HCT116 (cell line): Measurements from ENCODE around the gene OR6B3. TPM values are rescaled to one million over a fixed set of nuclear protein-coding genes. Genes with fewer than 3 reads are reported as not detected.

Experiments
- ATAC-seq: fragments of 200-7000 bp; cut with Tn5 transposase; 2 replicates; pipeline ENCODE4 v1.9.1; 2020; ENCODE audit warnings: mild to moderate bottlenecking, moderate library complexity
- BruUV-seq: library from RNA; stranded (reverse); fragments of 400-500 nt; replicated peaks from 2 replicates; lab custom pipeline; 2021; lab: Mats Ljungman, UMichigan
- CTCF ChIA-PET: fragments of 300-600 bp; sonication (Branson Sonifier 250); formaldehyde crosslinking; loops from one replicate; lab custom pipeline; 2021; ENCODE audit warnings: antibody characterized with exemption; lab: Charles Lee
- POLR2A ChIA-PET: fragments of 300-600, 350-600 bp; sonication (Branson Sonifier 250); formaldehyde crosslinking; loops from one replicate; lab custom pipeline; 2021; ENCODE audit warnings: antibody characterized with exemption; lab: Charles Lee
- RAD21 ChIA-PET, 2 experiments: fragments of 300-600 bp; sonication (Branson Sonifier 250); formaldehyde crosslinking; loops; one replicate each; lab custom pipeline; 2023; ENCODE audit warnings: low total read pairs in 2 of 2; ENCODE audit not compliant: uncharacterized antibody in 2 of 2, unreplicated experiment in 2 of 2, low non-redundant PET in 1 of 2; lab: Charles Lee
- DNase-seq: peaks from one replicate; pipeline ENCODE4 v3.0.0-alpha.2; 2010; ENCODE audit warnings: low read depth, low spot score
- H2AFZ ChIP-seq: fragments of 200-600 bp; shearing (Covaris generic), sonication (generic); 2 replicates; pipeline ENCODE4 v1.6.1; 2017; ENCODE audit warnings: low read depth, mixed run types, mixed read lengths, antibody characterized with exemption, low read length; ENCODE audit not compliant: poor library complexity, severe bottlenecking
- H3K27ac ChIP-seq: 2 replicates; pipeline ENCODE4 v1.5.1; 2012; ENCODE audit warnings: low read depth, low read length
- H3K27me3 ChIP-seq: fragments of 200-600 bp; sonication (generic); 2 replicates; pipeline ENCODE4 v1.6.1; 2016; ENCODE audit warnings: mixed run types, low read length, mixed read lengths; ENCODE audit not compliant: insufficient read depth
- H3K36me3 ChIP-seq, 2 experiments: fragments of 200-500 bp in 1 of 2; fragments of 200-600 bp in 1 of 2; sonication (Bioruptor generic) in 1 of 2; sonication (generic) in 1 of 2; 2 replicates each; pipeline versions ENCODE4 v1.5.1 to v1.6.1; 2014 to 2016; ENCODE audit warnings: low read length in 2 of 2, inconsistent platforms in 1 of 2, mixed read lengths in 1 of 2, mixed run types in 1 of 2; ENCODE audit not compliant: insufficient read depth in 2 of 2, control insufficient read depth in 1 of 2
- H3K4me1 ChIP-seq, 2 experiments: fragments of 200-600 bp in 1 of 2; sonication (generic) in 1 of 2; 2 replicates each; pipeline versions ENCODE4 v1.5.1 to v1.6.1; 2012 to 2017; ENCODE audit warnings: low read length in 2 of 2, inconsistent platforms in 1 of 2, mild to moderate bottlenecking in 1 of 2, mixed read lengths in 1 of 2, mixed run types in 1 of 2, moderate library complexity in 1 of 2; ENCODE audit not compliant: insufficient read depth in 2 of 2, control insufficient read depth in 1 of 2
- H3K4me2 ChIP-seq: fragments of 200-600 bp; sonication (generic); 2 replicates; pipeline ENCODE4 v1.6.1; 2017; ENCODE audit warnings: mixed run types, low read length, mixed read lengths
- H3K4me3 ChIP-seq, 2 experiments: fragments of 200-600 bp in 1 of 2; sonication (generic) in 1 of 2; replicated peaks in 1 of 2; 2 replicates each; pipeline ENCODE4 v1.5.1; 2011 to 2016; ENCODE audit warnings: low read length in 2 of 2, control low read depth in 1 of 2, low read depth in 1 of 2, mild to moderate bottlenecking in 1 of 2, mixed read lengths in 1 of 2, mixed run types in 1 of 2
- H3K79me2 ChIP-seq: fragments of 200-600 bp; sonication (generic); 2 replicates; pipeline ENCODE4 v1.6.1; 2017; ENCODE audit warnings: mild to moderate bottlenecking, mixed run types, low read length, moderate library complexity, mixed read lengths; ENCODE audit not compliant: insufficient read depth
- H3K9ac ChIP-seq: fragments of 200-600 bp; sonication (generic); 2 replicates; pipeline ENCODE4 v1.6.1; 2016; ENCODE audit warnings: low read length, mixed read lengths
- H3K9me2 ChIP-seq: fragments of 200-600 bp; sonication (generic), shearing (Covaris generic); 2 replicates; pipeline ENCODE4 v1.6.1; 2017; ENCODE audit warnings: mixed run types, mild to moderate bottlenecking, moderate library complexity; ENCODE audit not compliant: insufficient read depth
- H3K9me3 ChIP-seq, 2 experiments: fragments of 200-500 bp in 1 of 2; fragments of 200-600 bp in 1 of 2; sonication (Bioruptor generic) in 1 of 2; sonication (generic) in 1 of 2; 2 replicates each; pipeline ENCODE4 v1.6.1; 2014 to 2017; ENCODE audit warnings: low read length in 2 of 2, mixed read lengths in 2 of 2, inconsistent platforms in 1 of 2, low read depth in 1 of 2, mild to moderate bottlenecking in 1 of 2, mixed run types in 1 of 2, moderate library complexity in 1 of 2; ENCODE audit not compliant: control insufficient read depth in 1 of 2, insufficient read depth in 1 of 2
- H4K20me1 ChIP-seq: fragments of 200-600 bp; sonication (generic), shearing (Covaris generic); 2 replicates; pipeline ENCODE4 v1.6.1; 2017; ENCODE audit warnings: mixed run types, mild to moderate bottlenecking, moderate library complexity; ENCODE audit not compliant: insufficient read depth
- CEBPB ChIP-seq: IDR thresholded peaks from 2 replicates; pipeline ENCODE4 v1.6.1; 2012; ENCODE audit warnings: low read depth
- EGR1 ChIP-seq: IDR thresholded peaks from 2 replicates; pipeline ENCODE4 v1.6.1; 2012; ENCODE audit warnings: low read depth
- FOSL1 ChIP-seq: IDR thresholded peaks from 2 replicates; pipeline ENCODE4 v1.6.1; 2012; ENCODE audit warnings: low read depth
- MAX ChIP-seq: IDR thresholded peaks from 2 replicates; pipeline ENCODE4 v1.6.1; 2012
- POLR2AphosphoS5 ChIP-seq: IDR thresholded peaks from 2 replicates; pipeline ENCODE4 v1.6.1; 2011; ENCODE audit warnings: mild to moderate bottlenecking, low read depth, low read length, moderate library complexity
- RAD21 ChIP-seq: IDR thresholded peaks from 2 replicates; pipeline ENCODE4 v1.6.1; 2012; ENCODE audit warnings: low read depth, mild to moderate bottlenecking
- SIN3A ChIP-seq: IDR thresholded peaks from 2 replicates; pipeline ENCODE4 v1.6.1; 2012; ENCODE audit warnings: low read depth
- SP1 ChIP-seq: IDR thresholded peaks from 2 replicates; pipeline ENCODE4 v1.6.1; 2012; ENCODE audit warnings: low read depth
- TCF7L2 ChIP-seq: IDR thresholded peaks from 2 replicates; pipeline ENCODE4 v1.7.0; 2011; ENCODE audit warnings: borderline replicate concordance, inconsistent platforms; ENCODE audit not compliant: insufficient read depth, insufficient read length; ENCODE audit errors: extremely low read depth
- YY1 ChIP-seq: IDR thresholded peaks from 2 replicates; pipeline ENCODE4 v1.6.1; 2011; ENCODE audit warnings: low read length, low read depth, moderate library complexity, mild to moderate bottlenecking; ENCODE audit not compliant: insufficient replicate concordance; ENCODE audit errors: extremely low read depth
- ZFX ChIP-seq: fragments of 450-650 bp; IDR thresholded peaks from 2 replicates; pipeline ENCODE4 v1.6.1; 2017
- intact Hi-C: fragments of 100-400 bp; cut with micrococcal nuclease; formaldehyde crosslinking; loops from 2 replicates; pipeline ENCODE4 v1.10.0; 2022
- total RNA-seq: library from RNA; stranded (reverse); gene quantifications from one replicate; pipeline ENCODE4 v1.2.1, GENCODE V29; 2021; ENCODE audit not compliant: unreplicated experiment
- TF ChIP-seq, protein P1 (sequence below), 3 experiments: fragments of 200-600 bp in 1 of 3; sonication (generic) in 1 of 3; IDR thresholded peaks in 2 of 3; conservative IDR thresholded peaks in 1 of 3; 2 replicates each; pipeline ENCODE4 v1.5.1; 2012 to 2017; ENCODE audit warnings: low read depth in 2 of 3, low read length in 2 of 3, antibody characterized with exemption in 1 of 3, borderline replicate concordance in 1 of 3, control low read depth in 1 of 3, mild to moderate bottlenecking in 1 of 3, mixed read lengths in 1 of 3, mixed run types in 1 of 3, moderate library complexity in 1 of 3; ENCODE audit not compliant: insufficient read depth in 1 of 3

Gene OR6B3
- total RNA-seq, 1 experiment from 2014 or later: not detected

GRCh38 chr2:240033330-240033678 lies 20.0 kb downstream of the OR6B3 start:
- TF ChIP-seq EGR1: no peak
- no peak for TF ChIP-seq YY1
- TF ChIP-seq POLR2AphosphoS5: no peak
- no peak for TF ChIP-seq RAD21
- TF ChIP-seq CEBPB: no peak
- TF ChIP-seq ZFX: no peak
- no peak for TF ChIP-seq MAX
- TF ChIP-seq FOSL1: no peak
- TF ChIP-seq SIN3A: no peak
- no peak for TF ChIP-seq SP1
- TF ChIP-seq TCF7L2: no peak
- TF ChIP-seq, protein P1, sequence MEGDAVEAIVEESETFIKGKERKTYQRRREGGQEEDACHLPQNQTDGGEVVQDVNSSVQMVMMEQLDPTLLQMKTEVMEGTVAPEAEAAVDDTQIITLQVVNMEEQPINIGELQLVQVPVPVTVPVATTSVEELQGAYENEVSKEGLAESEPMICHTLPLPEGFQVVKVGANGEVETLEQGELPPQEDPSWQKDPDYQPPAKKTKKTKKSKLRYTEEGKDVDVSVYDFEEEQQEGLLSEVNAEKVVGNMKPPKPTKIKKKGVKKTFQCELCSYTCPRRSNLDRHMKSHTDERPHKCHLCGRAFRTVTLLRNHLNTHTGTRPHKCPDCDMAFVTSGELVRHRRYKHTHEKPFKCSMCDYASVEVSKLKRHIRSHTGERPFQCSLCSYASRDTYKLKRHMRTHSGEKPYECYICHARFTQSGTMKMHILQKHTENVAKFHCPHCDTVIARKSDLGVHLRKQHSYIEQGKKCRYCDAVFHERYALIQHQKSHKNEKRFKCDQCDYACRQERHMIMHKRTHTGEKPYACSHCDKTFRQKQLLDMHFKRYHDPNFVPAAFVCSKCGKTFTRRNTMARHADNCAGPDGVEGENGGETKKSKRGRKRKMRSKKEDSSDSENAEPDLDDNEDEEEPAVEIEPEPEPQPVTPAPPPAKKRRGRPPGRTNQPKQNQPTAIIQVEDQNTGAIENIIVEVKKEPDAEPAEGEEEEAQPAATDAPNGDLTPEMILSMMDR (IDR thresholded peaks at IDR 0.05 in 2 of 3, conservative IDR thresholded peaks at IDR 0.05 in 1 of 3; ENCODE audit: borderline replicate concordance in 1 of 3, insufficient read depth in 1 of 3, low read depth in 2 of 3, low read length in 2 of 3): no peak
- RAD21 ChIA-PET: no interaction called here
- no peak for ATAC-seq
- no peaks in the 10 kb centered on the region for H4K20me1 ChIP-seq
- H3K4me3 ChIP-seq: no peak overlapping the region
- no peaks in the 10 kb centered on the region for H3K36me3 ChIP-seq
- CTCF ChIA-PET: no interaction called here
- no peak overlapping the region for H3K9ac ChIP-seq
- peaks cover 75% of the 10 kb centered on the region for H3K27me3 ChIP-seq
- H3K79me2 ChIP-seq: no peaks in the 10 kb centered on the region
- no peak for DNase-seq
- BruUV-seq: no TSS peak
- no peak overlapping the region for H2AFZ ChIP-seq
- intact Hi-C loops: no loop called here
- POLR2A ChIA-PET: no interaction called here
- no peak overlapping the region for H3K27ac ChIP-seq
- no peak overlapping the region for H3K4me2 ChIP-seq
- H3K9me2 ChIP-seq: no peaks in the 10 kb centered on the region
- no peaks in the 10 kb centered on the region for H3K9me3 ChIP-seq
- H3K4me1 ChIP-seq: no peaks in the 10 kb centered on the region
